Caki2 (cell line): Measurements from ENCODE around the gene ACP5. TPM values are rescaled to one million over a fixed set of nuclear protein-coding genes. Genes with fewer than 3 reads are reported as not detected.
"Not testable (repeated sequence)": the region's sequence is repeated elsewhere in the genome, so short reads cannot be mapped to it uniquely, and the experiment has no call there.

Experiments
- DNase-seq: peaks from one replicate; pipeline ENCODE4 v3.0.0-alpha.2; 2015; ENCODE audit warnings: low read depth
- in situ Hi-C: cut with HindIII; loops from 2 replicates; pipeline ENCODE4 v1.10.0; 2016; ENCODE audit warnings: low sequenced_read_pairs, low pct_unique_long_range_greater_than_20kb, mixed read lengths
- total RNA-seq: library from RNA; depleted of rRNA; stranded (reverse); fragments of >200 nt; shearing (Covaris generic); gene quantifications from 2 replicates; pipeline ENCODE4 v1.2.3, GENCODE V29; 2014; ENCODE audit warnings: low replicate concordance

ACP5 gene
- total RNA-seq, 1 experiment from 2014 or later = 11.8 TPM

DNA sequence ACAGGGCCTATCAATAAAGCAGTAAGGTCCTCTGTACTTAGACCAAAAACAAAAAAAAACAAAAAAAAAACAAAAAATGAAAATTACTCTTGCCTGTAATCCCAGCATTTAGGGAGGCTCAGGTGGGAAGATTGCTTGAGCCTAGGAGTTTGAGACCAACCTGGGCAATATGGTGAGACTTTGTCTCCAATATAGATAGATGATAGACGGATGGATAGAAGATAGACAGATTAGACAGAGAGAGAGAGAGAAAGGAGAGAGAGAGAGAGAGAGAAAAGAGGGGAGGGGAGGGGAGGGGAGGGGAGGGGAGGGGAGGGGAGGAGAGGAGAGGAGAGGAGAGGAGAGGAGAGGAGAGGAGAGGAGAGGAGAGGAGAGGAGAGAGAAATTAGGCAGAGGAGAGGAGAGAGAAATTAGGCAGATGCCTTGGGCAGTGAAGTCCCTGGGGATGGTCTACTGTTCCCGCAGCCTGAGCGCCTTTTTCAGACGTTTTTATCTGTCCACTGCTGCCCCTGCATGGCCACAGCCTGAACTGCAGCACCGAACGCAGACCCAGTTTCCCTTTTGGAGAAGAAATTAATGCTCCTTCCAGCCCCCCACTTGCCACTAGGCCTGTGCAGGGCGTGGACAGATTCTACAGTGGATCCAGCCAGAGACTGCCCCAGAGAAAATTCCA, 10.0 kb upstream of the ACP5 start:
- in situ Hi-C loops = no loop called here
- DNase-seq = peak; percentile 55

DNA sequence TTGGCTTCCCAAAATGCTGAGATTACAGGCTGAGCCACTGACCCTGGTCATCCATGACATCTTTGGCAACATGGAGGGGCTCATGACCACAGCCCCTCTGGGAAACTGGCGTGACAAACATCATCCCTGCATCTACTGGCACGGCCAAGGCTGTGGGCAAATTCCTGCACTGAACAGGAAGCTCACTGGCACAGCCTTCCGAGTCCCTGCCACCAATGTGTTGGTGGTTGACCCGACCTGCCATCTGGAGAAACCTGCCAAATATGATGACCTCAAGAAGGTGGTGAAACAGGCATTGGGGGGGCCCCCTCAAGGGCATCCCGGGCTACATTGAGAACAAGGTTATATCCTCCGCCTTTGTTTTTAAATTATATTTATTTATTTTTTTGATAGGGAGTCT, 8.9 kb upstream of the ACP5 start:
- in situ Hi-C loops = no loop called here
- no peak for DNase-seq

DNA sequence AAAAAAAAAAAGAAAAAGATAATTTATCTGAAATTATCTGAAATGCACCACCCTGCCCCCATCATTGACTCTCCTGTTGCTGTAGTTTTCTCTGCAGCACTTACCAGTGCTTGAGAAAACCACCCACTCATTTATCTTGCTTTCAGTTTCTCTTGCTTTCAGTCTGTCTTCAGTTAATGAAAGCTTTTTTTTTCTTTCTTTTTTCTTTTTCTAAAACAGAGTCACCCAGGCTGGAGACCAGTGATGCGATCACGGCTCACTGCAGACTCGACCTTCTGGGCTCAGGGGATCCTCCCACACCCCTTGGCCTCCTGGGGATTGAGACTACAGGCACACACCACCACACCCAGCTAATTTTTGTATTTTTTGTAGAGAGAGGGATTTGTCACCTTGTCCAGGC, 4.3 kb upstream of the ACP5 start:
- in situ Hi-C loops = no loop called here
- peak; percentile 36 for DNase-seq

DNA sequence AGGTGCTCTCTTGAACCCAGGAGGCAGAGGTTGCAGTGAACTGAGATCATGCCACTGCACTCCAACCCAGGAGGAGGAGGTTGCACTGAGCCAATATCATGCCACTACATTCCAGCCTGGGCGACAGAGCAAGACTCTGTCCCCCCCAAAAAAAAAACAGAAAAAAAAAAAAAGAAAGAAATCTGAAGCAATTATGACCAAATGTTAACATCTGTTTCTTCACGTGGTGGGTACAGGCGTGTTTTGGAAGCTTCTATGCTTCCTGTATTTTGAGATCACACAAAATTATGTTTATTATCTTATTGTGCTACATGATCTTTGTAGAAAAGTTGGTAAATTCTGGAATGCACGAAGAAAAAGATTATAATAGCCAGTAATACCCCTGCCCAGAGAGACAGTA, 2.7 kb upstream of the ACP5 start:
- no peak for DNase-seq
- in situ Hi-C loops = no loop called here

DNA sequence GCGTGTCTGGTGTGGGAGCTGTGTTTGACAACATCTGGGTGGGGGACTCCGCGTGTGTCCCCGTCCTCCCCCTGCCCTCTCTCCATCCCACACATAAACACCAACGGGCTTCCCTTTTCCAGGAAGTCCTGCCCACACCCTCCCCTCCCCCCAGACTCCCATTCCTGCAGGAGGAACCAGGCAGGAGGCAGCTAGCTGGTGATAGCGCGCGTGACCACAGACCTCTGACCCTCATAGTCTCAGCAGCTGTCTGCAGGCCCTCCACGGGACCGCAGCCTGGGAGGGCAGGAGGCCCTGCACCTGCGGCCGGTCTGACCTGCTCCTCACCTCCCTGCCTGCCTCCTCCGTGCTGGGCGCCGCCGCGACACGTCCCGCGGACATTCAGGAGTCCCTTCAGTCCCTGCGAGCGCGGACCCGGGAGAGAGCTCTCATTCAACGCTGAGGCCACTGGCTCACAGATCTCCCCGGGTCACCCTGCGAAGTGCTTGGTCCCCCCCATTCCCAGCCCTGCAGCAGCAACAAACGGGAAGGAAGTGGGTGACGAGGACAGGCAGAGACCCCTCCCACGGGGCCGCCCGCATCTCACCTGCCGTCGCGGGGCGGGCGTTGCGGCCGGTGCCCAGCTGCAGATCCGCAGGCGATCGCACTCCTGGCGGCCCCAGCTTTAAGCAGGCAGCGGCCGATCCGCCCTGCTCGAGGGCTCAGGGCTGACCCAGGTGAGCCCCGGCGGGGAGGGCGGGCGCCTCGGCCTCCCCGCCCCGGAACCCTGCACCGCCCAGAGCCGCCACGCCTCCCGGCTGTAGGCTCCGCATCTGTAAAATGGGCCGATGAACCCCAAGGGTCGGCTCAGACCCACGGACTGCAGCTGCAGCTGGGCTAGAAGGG, 1.1 kb upstream of the ACP5 start:
- DNase-seq = no peak
- in situ Hi-C loops = no loop called here

DNA sequence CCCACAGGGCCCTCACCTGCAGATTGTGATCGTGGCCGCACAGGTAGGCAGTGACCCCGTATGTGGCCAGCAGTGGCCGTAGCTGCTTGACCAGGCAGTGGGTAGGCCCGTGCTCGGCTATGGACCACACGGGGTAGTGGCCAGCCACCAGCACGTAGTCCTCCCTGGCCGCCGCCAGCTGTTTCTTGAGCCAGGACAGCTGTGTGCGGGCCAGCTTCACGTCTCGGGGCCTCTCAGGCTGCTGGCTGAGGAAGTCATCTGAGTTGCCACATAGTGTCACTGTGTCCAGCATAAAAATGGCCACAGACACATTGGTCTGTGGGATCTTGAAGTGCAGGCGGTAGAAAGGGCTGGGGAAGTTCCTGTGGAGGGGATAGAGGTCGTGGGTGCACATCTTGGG, 1.2 kb downstream of the ACP5 start:
- in situ Hi-C loops = no loop called here
- no peak for DNase-seq

DNA sequence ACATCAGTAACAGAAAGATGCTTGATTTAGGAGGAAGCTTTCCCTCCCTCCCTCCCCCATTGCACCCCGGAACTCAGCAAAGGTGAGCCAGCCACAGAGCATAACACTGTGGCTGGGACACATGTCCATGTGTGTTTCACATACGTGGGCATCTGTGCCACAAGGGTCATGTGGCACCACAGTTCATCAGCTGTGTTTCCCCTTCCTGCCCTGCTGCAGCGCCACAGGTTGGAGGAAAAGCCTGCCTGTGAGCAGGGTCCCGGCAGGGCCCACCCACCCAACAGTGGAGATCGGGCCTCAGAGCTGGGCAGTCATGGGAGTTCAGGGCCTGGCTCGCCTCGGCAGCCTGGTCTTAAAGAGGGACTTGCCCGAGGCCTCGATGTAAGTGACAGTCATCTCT, 2.8 kb downstream of the ACP5 start:
- in situ Hi-C loops = no loop called here
- DNase-seq = no peak

DNA sequence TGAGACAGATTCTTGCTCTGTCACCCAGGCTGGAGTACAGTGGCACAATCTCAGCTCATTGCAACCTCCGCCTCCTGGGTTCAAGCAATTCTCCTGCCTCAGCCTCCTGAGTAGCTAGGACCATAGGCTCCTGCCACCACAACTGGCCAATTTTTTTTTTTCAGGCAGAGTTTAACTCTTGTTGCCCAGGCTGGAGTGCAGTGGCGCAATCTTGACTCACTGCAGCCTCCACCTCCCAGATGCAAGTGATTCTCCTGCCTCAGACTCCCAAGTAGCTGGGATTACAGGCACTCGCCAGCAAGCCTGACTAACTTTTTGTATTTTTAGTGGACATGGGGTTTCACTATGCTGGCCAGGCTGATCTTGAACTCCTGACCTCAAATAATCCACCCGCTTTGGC, 3.7 kb downstream of the ACP5 start:
- DNase-seq, in situ Hi-C loops: not testable (repeated sequence)

DNA sequence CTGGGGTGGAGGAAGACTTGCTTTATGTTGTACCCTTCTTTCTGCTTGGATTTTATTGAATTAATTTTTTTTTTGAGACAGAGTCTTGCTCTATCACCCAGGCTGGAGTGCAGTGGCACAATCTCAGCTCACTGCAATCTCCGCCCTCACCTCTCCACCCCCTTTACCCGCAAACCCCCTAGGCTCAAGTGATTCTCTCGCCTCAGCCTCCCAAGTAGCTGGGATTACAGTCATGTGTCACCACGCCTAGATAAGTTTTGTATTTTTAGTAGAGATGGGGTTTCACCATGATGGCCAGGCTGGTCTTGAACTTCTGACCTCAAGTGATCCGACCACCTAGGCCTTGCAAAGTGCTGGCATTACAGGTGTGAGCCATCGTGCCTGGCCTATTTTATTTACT, 4.1 kb downstream of the ACP5 start:
- in situ Hi-C loops = not testable (repeated sequence)

DNA sequence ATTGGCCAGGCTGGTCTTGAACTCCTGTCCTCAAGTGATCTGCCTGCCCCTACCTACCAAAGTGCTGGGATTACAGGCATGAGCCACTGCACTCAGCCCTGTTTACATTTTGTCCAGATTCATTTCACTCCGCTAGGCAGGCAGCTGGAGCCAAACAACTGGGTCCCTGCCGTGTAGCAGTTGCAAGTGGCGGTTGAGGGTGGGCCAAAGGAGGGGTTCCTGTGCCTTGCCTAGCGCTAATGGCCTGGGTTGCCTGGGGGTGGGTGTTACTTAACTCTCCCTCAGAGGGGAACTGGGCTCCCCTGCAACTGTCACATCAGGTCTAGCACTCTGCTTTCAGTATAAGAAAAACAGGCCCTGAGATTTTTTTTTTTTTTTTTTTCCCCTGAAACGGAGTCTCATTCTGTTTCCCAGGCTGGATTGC, 7.4 kb downstream of the ACP5 start:
- DNase-seq = peak; percentile 51
- in situ Hi-C loops = no loop called here

More for the DNA sequence above, 4.1 kb downstream of the ACP5 start:
- not testable (repeated sequence) for DNase-seq

DNA sequence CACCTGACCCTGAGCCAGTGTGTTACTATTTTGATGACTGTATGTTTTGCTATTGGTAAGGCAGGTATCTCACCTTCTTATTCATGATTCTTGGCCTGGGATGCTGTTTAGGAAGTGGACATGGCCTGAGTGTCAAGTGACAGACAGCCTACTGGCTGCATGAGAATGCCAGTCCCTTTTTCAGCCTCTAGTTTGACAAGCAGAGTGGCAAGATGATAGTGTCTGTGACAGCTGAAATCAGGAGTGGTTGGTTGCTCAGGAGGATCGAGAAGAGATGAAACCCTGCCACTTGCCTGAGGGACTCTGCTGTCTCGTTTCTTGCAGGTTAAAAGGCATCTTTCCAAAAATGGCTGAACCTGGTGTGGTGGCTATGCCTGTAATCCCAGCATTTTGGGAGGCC, 11.3 kb downstream of the ACP5 start:
- no peak for DNase-seq
- in situ Hi-C loops = no loop called here

DNA sequence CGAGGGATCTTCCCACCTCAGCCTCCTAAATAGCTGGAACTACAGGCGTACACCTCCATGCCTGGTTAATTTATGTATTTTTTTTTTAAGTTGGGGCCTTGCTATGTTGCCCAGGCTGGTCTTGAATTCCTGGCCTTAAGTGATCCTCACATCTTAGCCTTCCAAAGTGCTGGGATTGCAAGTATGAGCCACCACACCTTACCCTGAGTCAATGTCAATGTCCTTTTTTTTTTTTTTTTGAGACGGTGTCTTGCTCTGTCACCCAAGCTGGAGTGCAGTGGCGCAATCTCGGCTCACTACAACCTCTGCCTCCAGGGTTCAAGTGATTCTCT, 11.8 kb downstream of the ACP5 start:
- DNase-seq, in situ Hi-C loops: not testable (repeated sequence)

DNA sequence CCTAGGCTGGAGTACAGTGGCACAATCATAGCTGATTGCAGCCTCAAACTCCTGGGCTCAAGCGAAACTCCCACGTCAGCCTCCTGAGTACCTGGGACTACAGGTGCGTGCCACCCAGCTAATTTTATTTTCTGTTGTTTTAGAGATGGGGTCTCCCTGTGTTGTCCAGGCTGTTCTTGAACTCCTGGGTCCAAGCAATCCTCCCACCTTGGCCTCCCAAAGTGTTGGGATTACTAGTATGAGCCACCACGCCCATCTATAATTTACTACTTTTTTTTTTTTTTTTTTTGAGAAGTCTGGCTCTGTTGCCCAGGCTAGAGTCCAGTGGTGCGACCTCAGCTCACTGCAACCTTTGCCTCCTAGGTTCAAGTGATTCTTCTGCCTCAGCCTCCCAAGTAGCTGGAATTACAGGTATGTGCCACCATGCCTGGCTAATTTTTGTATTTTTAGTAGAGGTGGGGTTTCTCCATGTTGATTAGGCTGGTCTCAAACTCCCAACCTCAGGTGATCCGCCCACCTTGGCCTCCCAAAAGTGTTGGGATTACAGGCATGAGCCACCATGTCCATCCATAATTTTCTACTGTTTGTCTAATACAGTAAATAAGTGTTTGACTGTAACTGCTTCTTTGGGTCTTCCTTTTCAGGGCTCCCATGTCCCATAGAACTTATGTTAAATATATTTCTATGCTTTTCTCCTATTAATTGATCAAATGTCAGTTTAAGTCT, 13.2 kb downstream of the ACP5 start:
- DNase-seq, in situ Hi-C loops: not testable (repeated sequence)

DNA sequence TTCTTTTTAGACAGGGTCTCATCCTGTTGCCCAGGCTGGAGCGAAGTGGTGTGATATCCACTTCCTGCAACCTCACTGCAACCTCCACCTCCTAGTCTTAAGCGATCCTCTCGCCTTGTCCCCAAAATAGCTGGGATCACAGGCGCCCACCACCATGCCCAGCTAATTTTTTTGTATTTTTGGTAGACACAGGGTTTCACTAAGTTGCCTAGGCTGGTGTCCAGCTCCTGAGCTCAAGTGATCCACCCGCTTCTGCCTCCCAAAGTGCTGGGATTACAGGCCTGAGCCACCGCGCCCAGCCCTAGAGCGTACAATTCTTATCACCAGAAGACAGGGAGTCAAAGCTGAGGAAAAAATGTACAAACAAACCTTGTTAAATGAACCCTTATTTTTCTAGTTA, 13.9 kb downstream of the ACP5 start:
- in situ Hi-C loops = no loop called here
- no peak for DNase-seq

DNA sequence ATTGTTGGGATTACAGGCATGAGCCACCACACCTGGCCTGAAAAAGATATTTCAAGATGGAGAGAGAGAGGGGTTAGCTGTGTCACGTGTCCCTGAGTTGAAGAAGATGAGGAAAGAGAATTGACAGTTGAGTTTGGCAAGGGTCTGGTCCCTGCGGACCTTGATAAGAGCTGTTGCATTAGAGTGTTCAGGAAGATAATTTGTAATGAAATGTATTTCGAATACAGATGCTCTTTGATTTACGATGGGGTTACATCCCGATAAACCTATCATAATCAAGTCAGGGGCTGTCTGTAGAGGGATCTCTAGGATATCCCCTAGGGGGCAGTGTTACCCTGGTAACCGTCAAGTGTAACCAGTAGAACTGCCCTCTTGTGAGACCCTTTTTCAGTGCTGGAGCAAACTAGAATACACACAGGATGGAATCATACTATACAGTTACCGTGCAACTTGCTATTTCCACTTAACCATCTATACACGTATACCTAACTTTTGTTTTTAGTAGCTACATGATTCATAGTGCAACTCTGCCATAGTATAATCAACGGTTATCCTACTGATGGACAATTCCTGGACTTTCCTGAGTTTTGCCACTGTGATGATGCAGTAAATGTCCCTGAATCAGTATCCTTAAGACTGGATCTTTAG, 16.9 kb downstream of the ACP5 start:
- in situ Hi-C loops = no loop called here
- peak; percentile 74 for DNase-seq

DNA sequence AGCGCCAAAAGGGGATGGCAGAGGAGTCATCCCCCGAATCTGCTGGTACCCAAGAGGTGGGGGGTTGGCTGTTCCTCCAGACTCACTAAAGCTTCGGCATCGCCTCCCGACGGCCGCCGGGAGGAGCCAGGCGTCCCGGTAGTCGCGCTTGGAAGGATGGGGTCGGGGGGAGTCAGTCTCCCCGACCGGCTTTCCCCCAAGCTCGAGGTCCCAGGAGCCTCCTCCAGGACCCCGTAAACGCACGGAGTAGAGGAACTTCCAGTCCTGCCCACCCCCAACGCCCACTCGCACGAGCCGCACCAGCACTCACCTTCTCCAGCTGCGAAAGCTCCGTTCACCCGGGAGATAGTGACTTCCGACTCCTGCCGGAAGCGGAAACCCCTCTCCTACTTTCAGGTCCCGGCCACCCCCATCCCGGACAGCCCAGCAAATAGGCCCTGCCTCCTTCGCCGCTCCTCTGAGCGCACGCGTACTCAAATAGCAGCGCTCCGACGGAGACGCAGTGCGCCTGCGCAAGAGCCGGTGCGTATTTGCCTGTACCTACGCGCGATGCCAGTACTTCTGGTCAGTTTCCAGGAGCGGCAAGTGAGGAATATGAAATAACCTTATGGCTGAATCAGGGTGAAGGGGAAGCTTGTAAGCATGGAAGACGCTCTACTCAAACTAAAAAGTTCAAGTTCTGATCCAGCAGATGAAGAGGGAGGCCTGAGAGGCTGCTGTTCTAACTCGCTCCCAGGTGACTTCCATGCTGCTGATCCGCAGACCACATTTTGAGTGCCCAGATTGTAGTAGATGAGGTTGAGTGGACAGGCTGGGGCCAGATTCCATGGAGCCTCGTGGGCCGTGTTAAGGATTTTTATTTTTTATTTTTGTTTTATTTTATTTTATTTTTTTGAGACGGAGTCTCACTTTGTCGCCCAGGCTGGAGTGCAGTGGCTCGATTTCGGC, 18.3 kb downstream of the ACP5 start, which contains the start of gene ELOF1:
ELOF1 (minus strand) TSS at position 350 of the 948 bp plus-strand sequence. CDS start 4,883 bp downstream, outside the sequence.
- in situ Hi-C loops = no loop called here
- peak; percentile 95 for DNase-seq

DNA sequence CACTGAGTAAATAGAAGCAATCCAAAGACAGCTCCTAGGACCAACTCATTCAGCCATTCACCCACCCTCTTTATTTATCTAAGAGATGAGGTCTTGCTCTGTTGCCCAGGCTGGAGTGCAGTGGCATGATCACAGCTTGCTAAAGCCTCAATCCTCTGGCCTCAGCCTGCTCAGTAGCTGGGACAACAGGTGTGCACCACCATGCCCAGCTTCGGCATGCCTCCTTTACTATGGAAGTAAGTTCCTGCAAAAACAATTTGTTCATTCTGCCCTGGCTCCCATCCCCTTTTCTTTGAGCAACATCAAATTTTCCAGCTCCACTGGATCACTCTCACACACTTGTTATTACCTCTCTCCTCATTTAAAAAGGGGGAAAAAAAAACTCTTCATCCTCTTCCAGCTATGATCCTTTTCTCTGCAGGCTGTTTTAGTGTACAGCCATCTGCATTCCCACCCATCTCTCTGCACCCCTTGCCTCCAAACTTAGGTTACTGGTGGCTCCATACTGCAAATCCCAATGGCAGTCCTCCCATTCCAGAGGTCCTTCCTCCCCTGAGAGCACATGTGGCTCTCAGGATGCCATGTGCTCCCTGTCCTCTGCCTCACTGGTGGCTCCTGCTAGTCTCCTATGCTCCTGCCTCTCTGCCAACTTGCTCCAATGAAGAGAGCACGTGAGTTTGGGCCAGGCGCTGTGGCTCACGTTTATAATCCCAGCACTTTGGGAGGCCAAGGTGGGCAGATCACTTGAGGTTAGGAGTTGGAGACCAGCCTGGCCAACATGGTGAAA, 20.6 kb downstream of the ACP5 start:
- in situ Hi-C loops = no loop called here

More for the DNA sequence above, 20.6 kb downstream of the ACP5 start:
- no peak for DNase-seq
